HG03457 (cell line): ENCODE results near the gene TRPM5.
"Not testable (repeated sequence)": the region's sequence is repeated elsewhere in the genome, so short reads cannot be mapped to it uniquely, and the experiment has no call there.

ENCODE experiments used
- ATAC-seq: cut with Tn5 transposase; IDR thresholded peaks from one replicate; pipeline ENCODE4 v1.9.1; 2021; ENCODE audit warnings: moderate number of reproducible peaks; ENCODE audit not compliant: unreplicated experiment

Gene TRPM5, protein sequence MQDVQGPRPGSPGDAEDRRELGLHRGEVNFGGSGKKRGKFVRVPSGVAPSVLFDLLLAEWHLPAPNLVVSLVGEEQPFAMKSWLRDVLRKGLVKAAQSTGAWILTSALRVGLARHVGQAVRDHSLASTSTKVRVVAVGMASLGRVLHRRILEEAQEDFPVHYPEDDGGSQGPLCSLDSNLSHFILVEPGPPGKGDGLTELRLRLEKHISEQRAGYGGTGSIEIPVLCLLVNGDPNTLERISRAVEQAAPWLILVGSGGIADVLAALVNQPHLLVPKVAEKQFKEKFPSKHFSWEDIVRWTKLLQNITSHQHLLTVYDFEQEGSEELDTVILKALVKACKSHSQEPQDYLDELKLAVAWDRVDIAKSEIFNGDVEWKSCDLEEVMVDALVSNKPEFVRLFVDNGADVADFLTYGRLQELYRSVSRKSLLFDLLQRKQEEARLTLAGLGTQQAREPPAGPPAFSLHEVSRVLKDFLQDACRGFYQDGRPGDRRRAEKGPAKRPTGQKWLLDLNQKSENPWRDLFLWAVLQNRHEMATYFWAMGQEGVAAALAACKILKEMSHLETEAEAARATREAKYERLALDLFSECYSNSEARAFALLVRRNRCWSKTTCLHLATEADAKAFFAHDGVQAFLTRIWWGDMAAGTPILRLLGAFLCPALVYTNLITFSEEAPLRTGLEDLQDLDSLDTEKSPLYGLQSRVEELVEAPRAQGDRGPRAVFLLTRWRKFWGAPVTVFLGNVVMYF (N-terminal part only)

DNA sequence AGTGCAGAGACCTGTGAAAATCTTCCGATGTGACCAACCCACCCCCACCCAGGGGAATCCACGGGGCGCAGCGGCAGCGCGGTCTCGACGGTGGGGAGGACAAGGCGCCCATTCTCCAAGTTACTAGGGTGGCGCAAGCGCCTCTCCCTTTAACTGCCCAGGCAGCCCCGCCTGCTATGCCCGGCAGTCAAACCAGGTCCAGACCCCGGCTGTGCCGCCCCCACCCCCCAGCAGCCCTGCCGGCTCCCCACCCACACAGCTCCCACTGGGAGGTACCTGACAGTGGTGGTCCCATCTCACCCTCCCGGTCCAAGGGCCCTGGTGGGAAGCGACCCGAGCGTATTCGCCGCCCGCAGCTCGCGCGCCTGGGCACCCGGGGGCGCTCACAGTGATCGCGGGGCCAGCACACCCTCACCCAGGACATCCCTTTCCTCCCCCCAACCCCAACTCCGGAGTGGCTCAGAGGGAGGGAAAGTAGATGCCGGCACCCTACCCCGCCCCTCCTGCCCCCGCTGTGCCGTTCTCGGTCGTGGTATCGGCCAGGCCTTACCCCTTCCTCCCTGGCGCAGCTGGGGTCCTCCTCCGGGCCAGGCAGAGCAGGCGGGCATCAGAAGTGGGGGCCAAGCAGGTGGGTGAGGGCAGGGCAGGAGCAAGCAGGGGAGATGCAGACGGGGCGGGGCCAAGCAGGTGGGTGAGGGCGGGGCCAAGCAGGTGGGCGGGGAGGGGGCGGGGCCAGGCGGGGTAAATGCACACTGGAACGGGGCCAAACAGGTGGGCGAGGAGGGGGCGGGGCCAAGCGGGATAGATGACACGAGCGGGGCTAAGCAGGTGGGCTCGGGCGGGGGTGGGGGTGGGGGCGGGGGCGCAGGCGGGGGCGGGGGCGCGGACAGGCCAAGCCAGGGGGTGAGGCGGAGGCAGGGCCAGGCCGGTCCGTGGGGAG is at the start of gene TRPM5:
TRPM5 (minus strand) TSS at position 634 of the 940 bp plus-strand sequence. CDS start 21,478 bp downstream, outside the sequence.
- no peak for ATAC-seq

DNA sequence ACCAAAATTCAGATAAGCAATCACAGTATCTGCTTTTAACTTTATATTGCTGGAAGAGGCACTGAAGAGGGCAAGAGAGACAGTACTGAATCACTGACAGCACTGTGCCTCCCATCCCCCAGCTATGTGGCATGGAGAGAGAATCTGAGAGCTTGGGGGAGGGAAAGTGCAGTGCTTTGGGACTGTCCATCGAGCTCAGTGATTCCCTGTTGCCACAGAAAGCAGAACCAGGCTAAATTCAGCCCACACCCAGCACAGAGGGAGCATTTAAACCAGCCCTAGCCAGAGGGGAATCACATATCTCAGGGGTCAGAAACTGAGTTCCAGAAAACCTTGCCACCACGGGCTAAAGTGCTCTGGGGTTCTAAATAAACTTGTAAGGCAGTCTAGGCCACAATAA is 44.8 kb upstream of the TRPM5 start:
- ATAC-seq = no peak

DNA sequence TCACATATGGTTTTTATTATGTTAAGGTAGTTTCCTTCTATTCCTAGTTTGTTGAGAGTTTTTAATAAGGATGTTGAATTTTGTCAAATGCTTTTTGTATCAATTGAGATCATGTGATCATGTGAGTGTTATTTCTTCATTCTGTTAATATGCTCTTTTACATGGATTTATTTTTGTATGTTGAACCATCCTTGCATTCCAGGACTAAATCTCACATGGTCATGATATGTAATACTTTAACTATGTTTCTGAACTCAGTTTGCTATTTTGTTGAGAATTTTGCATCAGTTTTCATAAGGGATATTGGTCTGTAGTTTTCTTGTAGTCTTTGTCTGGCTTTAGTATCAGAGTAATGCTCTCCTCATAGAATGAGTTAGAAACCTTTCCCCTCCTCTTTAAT is 43.7 kb upstream of the TRPM5 start:
- no peak for ATAC-seq

DNA sequence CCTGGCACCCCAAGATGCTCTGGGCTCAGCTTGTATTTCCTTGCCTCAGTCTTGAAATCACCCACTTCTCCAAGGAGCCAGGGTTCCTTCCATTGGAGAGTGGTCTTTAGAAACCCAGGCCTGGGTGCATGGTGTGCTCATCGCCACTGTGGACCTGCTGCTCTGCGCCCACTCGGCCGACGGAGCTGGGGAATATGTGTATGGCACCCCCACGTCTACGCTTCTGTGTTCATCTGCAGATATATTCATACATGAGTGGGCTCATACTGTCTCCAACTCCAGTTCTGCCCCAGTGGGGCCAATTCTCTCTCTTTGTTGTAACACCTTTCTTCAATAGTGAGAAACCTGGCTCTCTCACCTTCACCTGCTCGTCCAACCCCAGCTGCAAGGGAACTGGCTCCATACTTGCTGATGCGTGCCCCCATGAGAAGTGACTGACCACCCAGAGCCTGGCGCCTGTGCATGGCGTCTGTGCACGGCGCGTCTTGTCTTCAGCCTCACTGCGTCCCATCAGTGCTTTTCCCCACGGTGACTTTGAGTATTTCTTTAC is 40.3 kb upstream of the TRPM5 start:
- no peak for ATAC-seq

DNA sequence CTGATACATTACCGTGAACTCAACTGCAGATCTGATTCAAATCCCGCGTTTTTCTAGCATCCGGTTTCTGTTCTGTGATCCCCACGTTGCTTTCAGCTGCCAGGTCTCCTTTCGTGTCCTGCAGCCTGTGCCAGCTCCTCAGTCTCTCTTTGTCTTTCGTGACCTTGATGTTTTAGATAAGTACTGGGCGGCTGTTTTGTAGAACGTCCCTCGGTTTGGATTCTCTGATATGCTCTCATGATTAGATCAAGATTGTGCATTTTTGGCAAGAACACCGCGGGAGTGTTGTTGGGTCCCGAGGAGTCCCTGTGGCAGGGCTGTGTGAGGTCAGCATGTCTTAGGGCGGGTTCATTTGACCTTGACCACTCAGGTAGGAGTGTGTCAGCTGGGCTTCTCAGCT is 39.1 kb upstream of the TRPM5 start:
- ATAC-seq = no peak

DNA sequence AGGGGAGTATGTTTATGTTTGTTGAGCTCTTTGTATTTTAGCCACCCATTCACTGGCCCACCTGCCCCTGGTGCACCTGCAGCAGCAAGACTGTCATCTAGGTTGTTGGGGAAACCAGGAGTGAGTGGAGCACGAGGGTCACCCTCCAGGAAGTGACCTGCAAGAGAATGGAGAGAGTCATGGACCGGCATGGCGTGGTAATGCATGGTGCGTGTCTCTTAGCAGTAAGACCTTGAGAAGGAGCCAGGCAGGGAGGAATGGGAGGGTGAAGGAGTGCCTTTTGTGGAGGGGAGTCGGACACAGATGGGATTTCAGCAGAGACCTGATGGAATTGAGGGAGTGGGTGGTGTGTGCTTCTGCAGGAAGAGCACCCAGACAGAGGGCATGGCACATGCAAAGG is 38.4 kb upstream of the TRPM5 start:
- no peak for ATAC-seq

DNA sequence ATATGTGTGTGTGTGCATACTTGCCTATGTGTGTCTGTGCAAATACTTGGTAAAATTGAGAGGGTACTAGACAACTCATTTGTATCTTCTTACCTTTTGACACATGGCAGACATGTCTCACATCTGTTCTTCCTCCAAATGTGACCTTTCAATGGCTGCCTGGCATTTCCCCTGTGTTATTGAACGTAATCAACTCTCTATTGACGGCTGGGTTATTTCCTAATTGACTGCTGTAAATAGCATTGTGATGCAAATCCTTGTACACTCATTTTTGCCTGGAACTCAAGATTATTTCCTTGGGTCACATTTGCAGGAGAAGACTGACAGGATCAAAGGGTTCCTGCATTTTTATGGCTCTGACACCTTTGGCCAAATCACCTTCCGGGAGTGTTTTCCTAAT is 37.9 kb upstream of the TRPM5 start:
- no peak for ATAC-seq

DNA sequence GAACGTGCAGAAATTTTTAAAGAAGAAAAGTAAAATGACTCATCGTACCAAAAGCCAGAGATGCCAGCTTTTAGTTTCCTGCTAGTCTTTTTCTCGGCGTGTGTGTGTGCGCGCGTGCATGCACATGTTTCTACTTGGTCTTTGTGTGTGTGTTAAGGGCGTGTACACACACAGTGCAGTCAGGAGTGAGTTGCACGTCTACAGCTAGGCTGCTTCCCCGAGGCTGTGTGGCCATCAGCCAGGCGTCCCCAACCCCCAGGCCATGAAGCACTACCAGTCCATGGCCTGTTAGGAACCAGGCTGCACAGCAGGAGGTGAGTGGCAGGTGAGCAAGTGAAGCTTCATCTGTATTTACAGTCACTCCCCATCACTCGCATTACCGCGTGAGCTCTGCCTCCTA is 36.9 kb upstream of the TRPM5 start:
- no peak for ATAC-seq

DNA sequence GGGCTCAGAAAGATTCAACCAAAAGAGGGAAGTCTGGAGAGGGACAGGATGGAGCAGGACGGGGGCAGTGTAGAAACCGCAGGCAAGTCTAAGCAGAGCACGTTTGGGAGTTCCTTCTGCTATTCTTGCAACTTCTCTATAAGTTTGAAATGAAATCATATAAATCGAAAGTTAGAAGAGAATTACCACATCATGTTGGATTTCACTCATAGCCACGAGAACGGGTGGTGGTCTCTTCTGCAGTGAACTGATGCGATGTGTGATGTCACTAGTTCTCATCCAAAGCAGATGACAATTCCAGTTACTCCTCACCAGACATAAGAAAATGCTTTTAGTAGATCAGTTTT is 36.5 kb upstream of the TRPM5 start:
- no peak for ATAC-seq

DNA sequence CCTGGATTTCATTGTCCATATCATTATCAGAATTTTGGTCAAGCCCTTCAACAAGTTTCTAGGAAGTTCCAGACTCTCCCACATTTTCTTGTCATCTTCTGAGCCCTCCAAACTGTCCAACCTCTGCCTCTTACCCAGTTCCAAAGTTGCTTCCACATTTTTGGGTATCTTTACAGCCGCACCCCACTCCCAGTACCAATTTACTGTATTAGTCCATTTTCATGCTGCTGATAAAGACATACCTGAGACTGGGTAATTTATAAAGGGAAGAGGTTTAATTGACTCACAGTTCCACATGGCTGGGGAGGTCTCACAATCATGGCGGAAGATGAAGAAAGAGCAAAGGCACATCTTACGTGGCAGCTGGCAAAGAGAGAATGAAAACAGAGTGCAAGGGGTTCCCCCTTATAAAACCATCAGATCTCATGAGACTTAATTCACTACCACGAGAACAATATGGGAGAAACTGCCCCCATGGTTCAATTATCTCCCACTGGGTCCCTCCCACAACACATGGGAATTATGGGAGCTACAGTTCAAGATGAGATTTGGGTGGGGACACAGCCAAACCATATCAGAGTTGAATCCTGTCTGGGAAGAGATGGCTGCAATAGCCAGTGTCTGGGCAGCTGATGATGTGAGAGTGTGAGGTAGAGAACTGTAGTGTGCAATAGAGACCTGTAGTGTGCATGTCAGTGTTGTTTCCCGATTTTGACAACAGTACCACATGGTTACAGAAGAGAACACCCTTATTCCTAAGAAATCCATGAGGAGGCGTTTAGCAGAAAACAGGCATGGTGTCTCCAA is 36.0 kb upstream of the TRPM5 start:
- ATAC-seq = not testable (repeated sequence)

DNA sequence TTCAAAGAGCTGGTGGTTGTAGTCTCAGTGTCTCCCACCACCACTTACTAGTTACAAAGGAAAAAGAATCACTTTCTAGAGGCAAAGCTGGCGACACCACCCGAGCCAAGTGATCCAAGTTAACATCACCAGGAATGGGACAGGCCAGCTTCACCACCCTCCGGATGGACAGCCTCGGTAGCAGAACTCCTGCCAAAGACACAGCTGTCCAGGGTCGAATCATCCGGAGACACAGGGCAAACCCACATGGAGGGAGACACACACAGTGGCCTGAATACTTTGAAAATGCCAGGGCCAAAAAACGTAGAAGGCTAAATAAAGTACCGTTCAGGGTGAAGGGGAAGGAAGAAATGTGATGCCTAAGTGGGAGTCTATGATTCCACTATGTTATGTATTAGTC is 33.6 kb upstream of the TRPM5 start:
- ATAC-seq = no peak

DNA sequence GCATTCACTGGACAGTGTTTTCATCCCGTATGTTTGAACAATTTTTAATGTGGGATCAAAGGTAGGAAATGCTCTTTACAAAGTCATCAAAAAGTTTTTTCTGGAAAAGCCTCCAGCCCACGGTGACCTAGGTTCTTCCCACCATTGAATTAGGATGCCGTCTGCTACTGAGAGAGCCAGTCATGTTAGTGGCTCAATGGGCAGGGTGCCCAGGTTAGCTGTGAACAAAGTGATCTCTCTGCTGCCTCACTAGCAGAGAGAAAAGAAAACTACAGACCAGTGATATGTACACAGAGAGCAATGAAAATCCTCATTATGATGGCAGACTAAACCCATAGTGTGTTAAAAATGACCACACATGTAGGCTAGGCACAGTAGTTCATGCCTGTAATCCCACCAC is 32.9 kb upstream of the TRPM5 start:
- ATAC-seq = no peak

DNA sequence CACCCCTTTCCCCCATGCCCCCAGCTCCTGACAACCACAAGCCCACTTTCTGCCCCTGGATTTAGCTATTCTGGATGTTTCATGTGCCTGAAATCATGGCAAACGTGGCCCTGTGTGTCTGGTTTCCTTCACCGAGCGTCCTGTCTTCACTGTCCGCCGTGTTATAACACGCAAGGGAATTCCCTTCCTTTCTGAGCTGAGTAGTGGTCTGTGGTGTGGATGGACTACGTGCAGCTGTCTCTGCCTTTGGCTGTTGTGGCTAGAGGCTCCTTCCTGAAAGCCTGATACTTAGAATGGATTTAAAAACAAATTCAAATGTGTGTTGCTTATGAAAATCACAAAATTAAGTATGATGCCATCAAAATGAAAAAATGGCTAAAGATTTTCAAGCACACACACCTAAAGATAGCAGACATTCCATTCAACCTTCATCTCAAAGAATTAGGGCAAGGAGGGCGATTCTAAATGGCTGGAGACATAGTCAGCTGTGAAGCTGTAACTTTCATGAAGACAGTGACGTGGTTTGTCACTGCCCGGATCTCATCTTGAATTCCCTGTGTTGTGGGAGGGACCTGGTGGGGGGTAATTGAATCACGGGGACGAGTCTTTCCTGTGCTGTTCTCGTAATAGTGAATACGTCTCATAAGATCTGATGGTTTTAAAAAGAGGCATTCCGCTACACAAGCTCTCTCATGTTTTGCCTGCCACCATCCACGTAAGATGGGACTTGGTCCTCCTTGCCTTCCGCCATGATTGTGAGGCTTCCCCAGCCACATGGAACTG is 31.0 kb upstream of the TRPM5 start:
- no peak for ATAC-seq

DNA sequence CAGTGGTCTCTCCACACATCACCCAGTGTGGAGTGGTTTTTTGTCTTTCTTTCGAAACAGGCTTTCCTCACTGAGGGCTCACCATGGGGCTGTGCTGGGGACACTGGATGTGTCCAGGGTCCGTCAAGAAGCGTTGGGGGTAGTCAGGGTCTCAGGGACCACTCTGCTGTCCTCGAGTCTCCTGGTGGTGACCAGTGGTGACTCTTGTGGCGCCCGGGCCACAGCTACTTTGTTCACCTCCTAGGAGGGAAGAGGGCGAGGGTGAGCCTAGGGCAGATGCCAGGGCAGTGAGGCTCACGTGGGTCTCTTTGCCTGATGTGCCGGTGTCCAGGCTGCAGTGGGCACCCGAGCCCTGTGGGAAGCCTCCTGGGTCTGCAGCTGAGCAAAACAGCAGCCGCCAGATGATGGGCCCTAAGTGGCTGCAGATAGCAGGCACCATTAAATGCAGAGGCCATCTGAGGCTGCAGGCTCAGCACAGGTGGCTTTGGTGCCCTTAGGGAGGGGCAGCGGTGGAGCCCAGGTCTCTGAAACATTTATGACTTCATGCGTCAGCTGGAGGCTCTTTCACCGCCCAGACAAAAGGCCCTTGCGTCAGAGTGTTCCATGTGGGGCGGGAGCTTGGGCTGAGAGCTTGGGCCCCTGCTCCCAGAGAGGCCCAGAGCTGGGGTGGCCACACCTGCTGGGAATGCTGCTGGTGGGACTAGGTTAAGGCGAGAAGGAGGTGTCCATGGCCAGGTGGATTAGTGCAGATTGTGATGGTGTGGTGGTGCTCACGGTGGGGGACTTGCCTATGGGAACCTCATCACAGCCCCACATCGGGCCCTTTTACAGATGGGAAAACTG is 30.0 kb upstream of the TRPM5 start:
- no peak for ATAC-seq

DNA sequence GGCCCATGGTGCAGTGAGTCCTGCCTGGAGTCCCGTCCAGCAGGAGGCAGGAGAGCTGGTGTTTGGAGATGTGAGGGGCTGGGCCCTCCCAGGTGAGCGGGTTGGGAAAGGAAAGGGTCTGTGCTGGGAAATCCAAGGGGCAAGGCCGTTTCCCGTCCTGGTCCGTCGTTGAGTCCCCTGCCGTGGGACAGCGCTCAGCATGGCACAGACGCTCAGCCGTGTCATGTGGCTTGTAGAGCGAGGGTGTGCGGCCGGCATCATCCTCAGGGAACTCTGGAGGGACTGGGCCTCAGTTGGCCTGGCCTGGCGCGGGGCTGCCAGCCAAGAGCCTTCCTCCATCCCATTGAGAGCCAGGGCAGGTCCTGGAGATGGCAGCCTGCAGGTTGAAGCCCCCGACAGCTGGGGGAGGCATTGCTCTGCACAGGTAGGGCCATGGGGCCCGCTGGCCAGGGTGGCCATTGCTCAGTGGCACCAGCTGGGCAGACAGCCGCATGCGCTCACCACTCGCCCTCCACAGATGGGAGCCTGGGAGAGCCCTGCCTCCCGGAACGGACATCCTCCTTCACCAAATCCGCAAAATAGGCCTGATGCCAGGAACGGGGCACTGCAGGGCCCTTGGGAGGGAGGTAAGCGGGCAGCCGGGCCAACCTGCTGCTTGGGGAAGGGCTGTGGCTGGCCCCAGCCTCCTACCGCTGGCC is 29.2 kb upstream of the TRPM5 start:
- no peak for ATAC-seq

DNA sequence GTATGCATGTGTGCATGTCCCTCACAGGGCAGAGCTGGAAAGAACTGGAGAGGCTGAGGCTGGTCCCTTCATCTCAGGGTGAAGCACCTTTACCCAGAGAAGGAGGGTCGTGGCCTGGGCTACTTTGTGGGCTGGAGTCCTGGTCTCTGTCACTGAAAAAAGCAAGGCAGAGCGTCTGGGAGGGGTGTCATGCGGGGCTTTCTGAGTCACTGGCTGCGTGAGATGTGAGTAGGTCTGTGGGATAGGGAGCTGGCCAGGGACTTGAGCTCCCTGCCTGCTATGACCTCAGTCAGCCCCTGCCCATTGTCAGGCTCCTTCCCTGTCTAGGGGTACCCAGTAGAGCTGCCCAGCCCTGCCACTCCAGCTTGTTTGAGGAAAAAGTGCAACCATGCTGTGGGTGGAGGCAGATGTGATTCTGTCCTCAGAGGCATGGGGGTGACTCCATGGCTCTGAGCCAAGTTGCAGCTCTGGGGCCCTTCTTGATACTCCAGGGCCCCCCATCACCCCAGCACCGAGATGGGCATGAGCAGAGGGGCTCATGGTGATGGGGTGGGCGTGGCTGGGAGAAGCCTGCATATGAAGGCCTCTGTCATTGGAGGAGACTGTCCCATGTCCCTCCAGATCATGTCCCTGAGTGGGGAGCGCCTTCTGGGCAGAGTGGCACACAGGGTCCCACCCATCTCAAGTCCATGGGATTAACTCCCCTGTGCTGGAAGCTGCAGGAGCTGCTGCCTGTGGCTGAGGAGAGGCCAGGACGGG is 28.3 kb upstream of the TRPM5 start:
- ATAC-seq = no peak

DNA sequence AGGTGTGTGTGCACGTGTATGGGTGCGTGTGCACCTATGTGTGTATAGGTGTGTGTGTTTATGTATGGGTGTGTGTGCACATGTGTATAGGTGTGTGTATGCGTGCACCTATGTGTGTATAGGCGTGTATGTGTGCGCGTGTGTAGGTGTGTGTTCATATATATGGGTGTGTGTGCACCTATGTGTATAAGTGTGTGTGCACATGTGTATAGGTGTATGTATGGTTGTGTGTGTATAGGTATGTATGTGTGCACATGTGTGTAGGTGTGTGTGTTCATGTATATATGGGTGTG is 27.4 kb upstream of the TRPM5 start:
- no peak for ATAC-seq
